GM18517 (cell line): ENCODE data around the gene POTEI.
"Not testable (repeated sequence)": the region's sequence is repeated elsewhere in the genome, so short reads cannot be mapped to it uniquely, and the experiment has no call there.

ENCODE experiments used
- ATAC-seq: cut with Tn5 transposase; IDR thresholded peaks from one replicate; pipeline ENCODE4 v1.9.1; 2021; ENCODE audit warnings: mild to moderate bottlenecking, moderate library complexity; ENCODE audit not compliant: unreplicated experiment

POTEI gene

DNA sequence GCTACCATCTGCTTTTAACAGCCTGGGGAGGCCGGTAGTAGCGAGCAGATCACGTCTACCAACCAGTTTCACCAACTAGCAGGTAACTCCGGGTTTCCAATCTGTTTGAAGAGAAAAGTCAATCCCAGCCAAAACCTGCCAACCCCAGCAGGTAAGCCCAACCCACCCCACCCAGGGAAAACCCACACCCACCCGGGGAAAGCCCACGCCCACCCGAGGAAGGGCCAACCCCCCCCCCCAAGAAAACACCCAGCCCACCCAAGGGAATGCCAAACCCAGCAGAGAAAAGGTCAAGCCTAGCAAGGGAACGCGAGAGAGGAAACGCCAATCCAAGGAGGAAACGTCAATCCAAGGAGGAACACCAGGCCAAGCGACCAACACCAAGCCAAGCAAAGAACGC, at the start of gene POTEI:
Gene POTEI, minus strand, starts transcription at position 101 of the 400 bp plus-strand sequence. Its CDS starts 93 bp downstream, at position 8.
- ATAC-seq, result not testable (repeated sequence)

- not testable (repeated sequence) for ATAC-seq
Observed at GRCh38 chr2:130556441-130556840, 47.3 kb upstream of the POTEI start.

- not testable (repeated sequence) for ATAC-seq
Observed at GRCh38 chr2:130554178-130554577, 45.0 kb upstream of the POTEI start.

GRCh38 chr2:130549475-130549874, 40.3 kb upstream of the POTEI start:
- ATAC-seq, result not testable (repeated sequence)

- ATAC-seq, result not testable (repeated sequence)
Observed at GRCh38 chr2:130548418-130548817, 39.3 kb upstream of the POTEI start.

GRCh38 chr2:130544978-130545377, 35.9 kb upstream of the POTEI start:
- not testable (repeated sequence) for ATAC-seq

GRCh38 chr2:130543785-130544528, 34.8 kb upstream of the POTEI start:
- not testable (repeated sequence) for ATAC-seq

DNA sequence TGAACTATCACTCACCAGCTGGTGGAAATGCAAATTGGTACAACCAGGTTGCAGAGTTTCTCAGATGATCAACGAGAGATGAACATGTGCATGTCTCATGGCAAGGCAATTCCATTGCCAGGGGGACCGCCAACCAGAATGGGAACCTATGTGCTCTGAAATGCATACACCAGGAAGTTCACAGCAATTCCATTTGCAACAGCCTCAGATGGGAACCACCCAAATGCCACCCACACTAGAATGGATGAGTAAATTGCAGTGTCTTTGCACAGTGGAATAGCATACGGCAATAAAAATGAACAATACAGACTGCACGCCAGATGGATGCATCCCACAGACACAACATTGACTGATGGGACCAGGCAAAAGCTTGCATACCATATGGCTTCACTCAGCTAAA, 33.7 kb upstream of the POTEI start:
- not testable (repeated sequence) for ATAC-seq

GRCh38 chr2:130538271-130538670, 29.1 kb upstream of the POTEI start:
- not testable (repeated sequence) for ATAC-seq

DNA sequence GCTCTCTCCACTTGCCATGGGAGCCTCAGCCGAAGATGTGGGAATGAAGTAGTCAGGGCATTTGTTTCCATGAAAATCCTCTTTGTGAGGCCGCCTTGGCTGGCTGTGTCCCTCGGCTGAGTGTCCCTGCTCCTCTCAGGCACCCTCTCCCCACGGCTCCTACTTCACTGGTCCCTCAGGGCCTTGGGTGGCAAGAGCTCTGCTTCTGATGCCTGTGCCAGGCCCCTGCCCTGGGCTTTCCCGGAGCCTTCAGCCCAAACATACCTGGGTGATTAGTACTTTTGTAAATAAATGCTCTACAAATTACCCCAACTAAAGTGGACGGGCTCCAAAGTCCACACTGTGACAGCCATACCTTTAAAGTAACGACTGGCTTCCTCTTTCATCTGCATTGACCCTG, 27.5 kb upstream of the POTEI start:
- not testable (repeated sequence) for ATAC-seq

GRCh38 chr2:130531672-130532071, 22.5 kb upstream of the POTEI start:
- not testable (repeated sequence) for ATAC-seq

- ATAC-seq, result not testable (repeated sequence)
Observed at GRCh38 chr2:130531225-130531624, 22.1 kb upstream of the POTEI start.

- not testable (repeated sequence) for ATAC-seq
Observed at GRCh38 chr2:130530212-130530611, 21.1 kb upstream of the POTEI start.

DNA sequence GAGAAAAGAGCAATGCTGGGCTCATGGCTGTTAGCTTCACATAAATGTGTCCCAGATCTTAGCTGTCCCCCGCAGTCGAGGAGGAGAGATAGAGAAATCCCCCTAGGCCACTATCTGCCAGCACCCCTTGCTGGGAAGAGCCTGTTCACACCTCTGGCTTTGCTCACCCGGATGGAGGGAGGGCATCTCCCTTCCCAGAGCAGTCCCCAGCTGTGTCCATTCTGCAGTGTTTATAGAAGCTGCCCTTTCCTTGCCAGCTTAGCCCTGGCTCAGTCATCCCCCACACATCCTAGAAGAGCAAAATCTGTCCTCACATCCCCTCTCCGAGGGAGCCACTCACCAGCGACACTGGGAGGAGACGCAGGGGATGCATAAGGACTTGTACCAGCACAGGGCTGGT, 20.4 kb upstream of the POTEI start:
- not testable (repeated sequence) for ATAC-seq

GRCh38 chr2:130527365-130527967, 18.3 kb upstream of the POTEI start:
- not testable (repeated sequence) for ATAC-seq

DNA sequence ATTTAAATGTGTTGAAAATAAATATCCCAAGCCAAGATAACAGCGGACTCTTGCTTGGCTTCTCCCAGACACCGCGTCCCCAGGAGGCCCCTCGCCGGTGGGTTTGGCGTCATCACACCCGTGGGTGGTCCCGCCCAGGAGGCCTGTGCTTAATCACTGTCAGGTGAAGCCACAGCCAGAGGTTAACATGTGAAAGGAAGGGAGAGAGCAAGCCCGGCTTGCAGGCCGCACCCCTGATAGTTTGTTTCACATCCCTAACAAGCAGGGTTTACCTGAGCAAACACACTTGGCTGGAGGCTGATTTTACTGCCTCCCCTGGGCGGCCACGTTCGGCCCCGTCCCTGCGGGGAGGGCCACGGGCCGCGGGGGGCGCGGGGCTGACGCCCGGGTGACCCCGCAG, 13.3 kb upstream of the POTEI start:
- ATAC-seq, result not testable (repeated sequence)

DNA sequence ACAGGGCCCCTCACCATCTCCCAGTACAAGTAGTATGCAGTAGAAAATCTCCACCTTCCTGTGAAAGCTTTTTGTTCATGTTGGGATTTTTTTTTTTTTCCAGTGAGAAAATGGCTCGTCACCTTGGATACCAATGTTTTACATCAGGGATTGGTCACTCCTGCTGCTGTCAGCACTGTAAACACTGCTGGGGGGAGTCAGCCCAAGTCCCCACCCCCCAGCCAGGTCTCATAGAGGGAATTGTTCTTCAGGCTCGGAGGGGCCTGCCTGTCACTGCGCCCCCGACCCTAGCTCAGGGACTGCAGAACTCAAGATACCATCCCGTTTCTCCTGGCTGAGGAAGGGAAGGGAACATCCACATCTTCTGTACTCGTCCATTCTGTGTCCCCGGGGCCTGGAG, 11.9 kb upstream of the POTEI start, which contains the start of gene CFC1B:
Gene CFC1B, plus strand, starts transcription at position 231 of the 400 bp plus-strand sequence. CDS start 263 bp downstream, outside the sequence.
- not testable (repeated sequence) for ATAC-seq

DNA sequence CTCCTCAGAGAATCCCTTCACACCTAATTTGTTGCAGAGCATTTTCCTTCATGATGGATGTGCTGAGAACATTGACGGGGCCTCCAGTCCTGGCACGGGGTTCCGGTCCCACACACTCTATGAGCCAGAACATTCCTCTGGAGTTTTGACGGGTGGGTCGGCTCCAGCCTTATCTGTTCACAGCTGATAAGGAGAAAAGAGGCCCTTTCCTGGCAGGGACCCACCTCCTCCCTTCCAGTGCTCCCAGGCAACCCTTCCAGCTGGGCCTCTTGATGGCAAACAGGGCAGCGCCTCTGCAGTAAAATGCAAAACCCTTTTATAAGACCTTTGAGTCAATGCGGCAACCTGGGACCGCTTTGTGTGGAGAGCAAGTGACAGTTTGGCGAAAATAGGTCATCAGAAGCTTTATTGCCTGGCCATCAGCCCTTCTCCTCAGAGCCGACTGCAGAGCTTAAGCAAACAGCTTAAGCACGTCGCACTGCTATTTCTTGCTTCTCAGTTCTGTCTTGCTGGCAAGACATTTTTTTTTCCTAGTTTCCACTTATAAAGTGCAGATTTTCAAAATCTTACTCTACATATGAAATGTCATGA, 9.5 kb upstream of the POTEI start:
- ATAC-seq, result not testable (repeated sequence)

- not testable (repeated sequence) for ATAC-seq
Observed at GRCh38 chr2:130511747-130512451, 2.8 kb upstream of the POTEI start.

GRCh38 chr2:130510807-130511746, 1.9 kb upstream of the POTEI start:
- not testable (repeated sequence) for ATAC-seq
